NCI-H524 treated with DMSO at 0.1 percent for 48 hours (cell line): Measurements from ENCODE around the gene INHBA.

Experiments used
- DNase-seq: peaks from one replicate; lab custom pipeline; 2025; lab: John Stamatoyannopoulos, UW

INHBA gene

GRCh38 chr7:41702635-41703371, at the start of gene INHBA:
INHBA (minus strand) TSS chr7:41703090; CDS start chr7:41700374, 2,716 bp downstream.
- no peak for DNase-seq

DNA sequence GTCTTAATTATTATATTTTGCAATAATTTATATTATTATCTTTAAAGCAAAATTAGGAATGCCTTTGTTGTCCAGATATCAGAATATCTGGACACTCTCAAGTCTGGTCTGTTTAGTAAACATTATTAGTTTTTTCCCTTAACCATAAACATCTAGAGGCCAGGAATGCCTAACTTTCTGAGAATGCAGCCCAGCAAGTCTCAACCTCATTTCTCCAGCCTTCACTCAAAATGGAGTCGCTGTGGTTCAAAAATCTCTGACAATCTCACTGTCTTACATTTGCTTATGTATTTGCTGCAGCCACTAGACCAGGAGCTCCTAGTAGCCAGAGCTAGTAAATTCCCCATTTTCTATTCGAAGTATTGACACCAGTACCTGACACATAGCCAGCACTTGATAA, 49.7 kb upstream of the INHBA start:
- no peak for DNase-seq

- DNase-seq = no peak
Measured at GRCh38 chr7:41750661-41751540, 48.0 kb upstream of the INHBA start.

- no peak for DNase-seq
Measured at GRCh38 chr7:41747961-41748360, 45.1 kb upstream of the INHBA start.

DNA sequence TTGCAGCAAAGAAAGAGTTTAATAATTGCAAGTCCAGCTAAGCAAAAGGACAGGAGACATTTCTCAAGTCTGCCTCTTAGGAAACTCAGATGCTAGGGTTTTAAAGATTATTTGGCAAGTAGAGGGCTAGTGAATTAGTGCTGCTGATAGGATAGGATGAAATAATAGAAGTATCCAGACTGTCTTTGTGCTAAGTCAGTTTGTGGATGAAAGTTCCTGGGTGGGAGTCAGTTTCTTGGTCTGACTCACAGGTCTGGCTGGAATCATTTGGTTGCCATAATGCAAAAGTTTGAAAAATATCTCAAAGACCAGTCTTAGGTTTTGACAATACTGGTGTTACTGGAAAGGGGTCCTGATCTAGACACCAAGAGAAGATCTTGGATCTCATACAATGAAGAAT, 42.6 kb upstream of the INHBA start:
- no peak for DNase-seq

DNA sequence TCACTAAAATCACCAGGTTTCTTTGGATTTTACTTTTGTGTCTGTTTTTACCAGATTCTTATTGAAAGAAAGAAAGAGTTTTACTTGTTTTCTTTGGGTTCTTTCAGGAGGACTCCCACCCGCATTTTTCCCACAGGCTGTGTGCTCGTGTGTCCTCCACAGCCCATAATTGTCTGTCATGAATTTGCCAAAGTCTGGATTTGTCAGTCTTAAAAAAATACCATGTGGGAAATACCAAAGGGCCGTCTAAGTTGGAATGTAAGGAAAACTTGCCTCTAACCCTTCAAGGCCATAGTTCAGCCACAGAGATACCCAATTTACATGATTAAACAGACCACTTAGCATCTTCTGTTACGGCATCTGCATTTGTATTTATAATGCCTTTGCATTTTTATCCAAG, 41.3 kb upstream of the INHBA start:
- no peak for DNase-seq

DNA sequence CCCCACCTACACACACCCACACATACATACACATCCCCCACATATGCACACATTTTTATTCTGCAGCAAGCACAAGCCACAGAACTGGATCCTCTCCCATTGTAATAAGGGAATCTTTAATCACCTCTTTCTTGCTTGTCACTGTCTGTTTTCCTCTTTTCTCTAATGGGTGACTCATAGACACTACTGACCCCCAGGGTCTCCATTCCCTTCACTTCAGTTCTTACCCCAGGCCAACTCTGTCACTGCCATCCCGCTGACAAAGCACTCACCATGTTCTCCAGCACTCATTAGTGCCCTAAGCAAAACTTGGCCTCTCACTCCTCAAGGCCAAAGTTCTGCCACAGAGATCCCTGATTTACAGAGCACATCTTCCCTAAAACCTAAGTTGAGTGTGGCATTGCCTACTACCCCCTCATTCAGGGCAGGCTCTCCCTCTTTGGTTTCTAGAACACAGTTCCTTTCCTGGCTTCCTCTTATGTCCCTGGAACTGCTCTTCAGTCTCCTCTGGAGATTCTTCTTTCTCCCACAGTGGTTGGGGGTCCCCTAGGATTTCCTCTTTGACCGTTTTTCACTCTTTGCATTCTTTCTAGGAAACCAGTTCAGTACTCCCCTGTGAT, 39.6 kb upstream of the INHBA start:
- DNase-seq = no peak

DNA sequence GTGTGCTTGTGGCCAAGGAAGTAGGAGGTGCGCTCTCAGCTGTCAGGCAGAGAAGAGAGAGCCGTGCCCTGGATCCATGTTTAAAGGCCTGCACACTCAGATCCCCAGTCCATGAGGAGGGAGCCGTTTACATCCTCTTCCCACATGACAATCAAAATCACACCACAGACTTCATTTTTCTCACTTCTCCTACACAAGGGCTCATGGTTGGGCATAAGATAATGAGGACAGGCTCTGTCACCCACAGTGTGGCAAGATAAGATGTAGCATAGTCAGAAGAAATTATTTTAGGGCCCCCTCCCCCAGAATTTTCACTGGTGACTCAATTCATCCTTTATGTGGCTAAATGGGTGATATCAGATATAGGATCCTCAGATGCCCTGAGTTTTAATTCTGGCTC, 35.9 kb upstream of the INHBA start:
- no peak for DNase-seq

DNA sequence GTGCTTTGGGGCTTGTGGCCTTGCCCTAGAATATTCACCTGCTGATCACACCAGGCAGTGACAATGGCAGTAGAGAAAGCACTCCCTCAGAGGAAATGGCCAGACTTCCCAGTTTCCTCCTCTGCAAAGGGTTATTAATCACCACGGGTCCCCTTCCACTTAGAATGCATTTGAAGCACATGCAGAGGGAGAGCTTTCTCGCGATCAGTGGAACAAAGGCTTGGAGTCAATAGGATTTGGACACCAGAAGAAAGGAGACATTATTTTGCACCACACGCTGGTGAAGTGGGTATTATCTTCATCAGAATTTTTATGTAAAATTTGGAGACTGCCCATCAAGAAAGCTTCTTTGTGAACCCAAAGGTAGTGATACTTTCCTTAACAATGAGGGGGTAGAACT, 35.4 kb upstream of the INHBA start:
- DNase-seq = no peak

DNA sequence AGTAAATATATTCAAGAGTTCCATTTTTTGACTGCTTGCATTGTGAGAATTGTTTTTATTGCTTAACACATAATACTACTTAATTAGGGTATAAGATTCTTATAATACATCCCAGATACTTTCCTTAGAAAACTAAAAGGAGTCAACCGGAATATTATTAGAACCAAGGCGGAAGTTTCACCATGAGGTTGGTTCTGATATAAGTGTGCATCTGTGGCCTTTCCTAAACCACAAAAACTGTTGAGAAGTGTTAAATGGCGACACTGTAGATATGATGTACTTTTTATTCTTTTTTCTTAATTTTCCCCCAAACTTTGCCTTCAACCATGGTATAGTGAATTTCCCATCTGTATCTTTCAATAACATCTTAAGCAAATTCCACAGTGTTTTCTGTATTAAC, 32.3 kb upstream of the INHBA start:
- no peak for DNase-seq

- no peak for DNase-seq
Measured at GRCh38 chr7:41732843-41733306, 30.0 kb upstream of the INHBA start.

GRCh38 chr7:41732436-41732785, 29.5 kb upstream of the INHBA start:
- no peak for DNase-seq

GRCh38 chr7:41731493-41732435, 28.9 kb upstream of the INHBA start:
- no peak for DNase-seq

- DNase-seq = no peak
Measured at GRCh38 chr7:41730668-41731067, 27.8 kb upstream of the INHBA start.

GRCh38 chr7:41730161-41730560, 27.3 kb upstream of the INHBA start:
- DNase-seq = no peak

GRCh38 chr7:41729059-41729458, 26.2 kb upstream of the INHBA start:
- DNase-seq = no peak

DNA sequence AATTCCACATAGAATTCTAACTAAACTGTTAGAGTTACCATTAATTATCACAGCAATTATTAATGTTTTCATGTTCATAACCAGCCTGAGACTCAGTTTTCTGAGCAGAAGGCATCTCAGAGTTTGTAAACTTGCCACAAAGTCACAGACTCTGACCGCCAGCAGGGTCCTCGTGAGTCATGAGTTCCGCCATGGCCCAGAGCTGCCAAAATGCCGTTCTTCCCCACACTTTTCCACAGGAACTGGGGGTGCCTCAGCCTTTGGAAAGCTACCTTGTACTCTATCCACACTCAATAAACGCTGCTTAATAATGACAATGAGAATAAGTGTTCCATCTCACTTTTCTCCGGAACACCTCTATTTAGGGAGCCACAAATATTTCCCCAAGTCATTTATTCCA, 22.1 kb upstream of the INHBA start:
- no peak for DNase-seq

GRCh38 chr7:41720886-41721285, 18.0 kb upstream of the INHBA start:
- DNase-seq = no peak

GRCh38 chr7:41720046-41720445, 17.2 kb upstream of the INHBA start:
- no peak for DNase-seq

DNA sequence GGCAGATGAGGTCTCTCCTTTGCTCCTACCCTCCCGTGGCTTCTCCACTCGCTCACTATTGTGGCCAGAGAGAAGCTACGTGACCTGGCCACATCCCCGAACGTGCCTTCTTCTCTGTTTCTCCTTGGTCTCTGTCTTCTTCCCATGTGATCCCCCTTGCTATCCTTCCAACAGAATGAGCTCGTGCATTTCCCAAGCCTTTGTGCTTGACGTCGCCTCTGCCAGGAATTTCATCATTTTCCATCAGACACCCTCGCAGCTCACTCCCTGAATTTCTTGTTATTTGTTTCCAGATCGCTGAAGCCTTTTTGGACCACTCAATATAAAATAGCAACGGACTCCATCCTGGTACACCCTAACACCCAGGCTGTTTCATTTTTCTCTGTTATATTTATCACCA, 13.8 kb upstream of the INHBA start:
- no peak for DNase-seq

DNA sequence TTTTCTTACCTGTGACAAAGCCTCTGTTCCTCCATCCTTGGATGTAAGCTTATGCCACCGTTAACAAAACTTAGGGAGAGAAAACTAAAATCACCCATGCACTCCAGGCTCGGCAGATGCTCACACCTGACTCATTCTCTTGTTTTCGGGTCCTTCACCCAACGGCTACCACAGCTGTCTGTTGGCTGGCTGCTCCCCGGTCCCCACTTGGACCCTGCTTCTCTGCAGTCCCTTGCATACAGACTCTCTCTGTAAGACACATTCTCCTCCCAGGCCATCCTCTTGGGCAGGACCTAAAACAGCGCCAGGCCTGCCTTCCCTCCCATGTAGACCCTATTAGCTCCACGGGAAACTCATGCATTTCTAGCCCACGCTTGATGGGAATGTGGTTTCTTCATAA, 12.1 kb upstream of the INHBA start:
- no peak for DNase-seq
